ENCODE data around the gene CBY1.

DNA sequence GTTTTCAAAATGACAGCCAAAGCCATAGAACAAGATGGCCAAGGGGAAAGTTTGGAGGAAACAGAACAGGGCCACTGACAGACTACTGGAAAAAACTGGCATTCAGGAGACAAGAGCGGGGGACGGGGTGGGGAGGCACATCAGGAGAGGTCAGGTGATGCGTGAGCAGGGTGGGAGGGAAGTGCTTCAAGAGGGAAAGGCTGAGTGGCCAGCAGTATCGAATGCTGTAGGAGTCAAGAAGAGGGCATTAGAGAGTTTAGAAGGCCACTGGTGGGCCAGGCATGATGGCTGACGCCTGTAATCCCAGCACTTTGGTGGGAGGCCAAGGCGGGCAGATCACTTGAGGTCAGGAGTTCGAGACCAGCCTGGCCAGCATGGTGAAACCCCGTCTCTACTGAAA, 57.5 kb downstream of the CBY1 start:
- TF ChIP-seq, protein P1, sequence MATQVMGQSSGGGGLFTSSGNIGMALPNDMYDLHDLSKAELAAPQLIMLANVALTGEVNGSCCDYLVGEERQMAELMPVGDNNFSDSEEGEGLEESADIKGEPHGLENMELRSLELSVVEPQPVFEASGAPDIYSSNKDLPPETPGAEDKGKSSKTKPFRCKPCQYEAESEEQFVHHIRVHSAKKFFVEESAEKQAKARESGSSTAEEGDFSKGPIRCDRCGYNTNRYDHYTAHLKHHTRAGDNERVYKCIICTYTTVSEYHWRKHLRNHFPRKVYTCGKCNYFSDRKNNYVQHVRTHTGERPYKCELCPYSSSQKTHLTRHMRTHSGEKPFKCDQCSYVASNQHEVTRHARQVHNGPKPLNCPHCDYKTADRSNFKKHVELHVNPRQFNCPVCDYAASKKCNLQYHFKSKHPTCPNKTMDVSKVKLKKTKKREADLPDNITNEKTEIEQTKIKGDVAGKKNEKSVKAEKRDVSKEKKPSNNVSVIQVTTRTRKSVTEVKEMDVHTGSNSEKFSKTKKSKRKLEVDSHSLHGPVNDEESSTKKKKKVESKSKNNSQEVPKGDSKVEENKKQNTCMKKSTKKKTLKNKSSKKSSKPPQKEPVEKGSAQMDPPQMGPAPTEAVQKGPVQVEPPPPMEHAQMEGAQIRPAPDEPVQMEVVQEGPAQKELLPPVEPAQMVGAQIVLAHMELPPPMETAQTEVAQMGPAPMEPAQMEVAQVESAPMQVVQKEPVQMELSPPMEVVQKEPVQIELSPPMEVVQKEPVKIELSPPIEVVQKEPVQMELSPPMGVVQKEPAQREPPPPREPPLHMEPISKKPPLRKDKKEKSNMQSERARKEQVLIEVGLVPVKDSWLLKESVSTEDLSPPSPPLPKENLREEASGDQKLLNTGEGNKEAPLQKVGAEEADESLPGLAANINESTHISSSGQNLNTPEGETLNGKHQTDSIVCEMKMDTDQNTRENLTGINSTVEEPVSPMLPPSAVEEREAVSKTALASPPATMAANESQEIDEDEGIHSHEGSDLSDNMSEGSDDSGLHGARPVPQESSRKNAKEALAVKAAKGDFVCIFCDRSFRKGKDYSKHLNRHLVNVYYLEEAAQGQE (IDR thresholded peaks at IDR 0.05) = no peak
- TF ChIP-seq, protein P2, sequence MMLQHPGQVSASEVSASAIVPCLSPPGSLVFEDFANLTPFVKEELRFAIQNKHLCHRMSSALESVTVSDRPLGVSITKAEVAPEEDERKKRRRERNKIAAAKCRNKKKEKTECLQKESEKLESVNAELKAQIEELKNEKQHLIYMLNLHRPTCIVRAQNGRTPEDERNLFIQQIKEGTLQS (IDR thresholded peaks at IDR 0.05) = no peak
- TF ChIP-seq RAD21 (IDR thresholded peaks at IDR 0.05) (no peak), SP1 (IDR thresholded peaks at IDR 0.05) (no peak), EGR1 (IDR thresholded peaks at IDR 0.05; ENCODE audit: low read depth in 2 of 2) (no peak), TAF1 (conservative IDR thresholded peaks at IDR 0.05) (no peak), YY1 (IDR thresholded peaks at IDR 0.05) (no peak), GABPA (IDR thresholded peaks at IDR 0.05 in 1 of 2, conservative IDR thresholded peaks at IDR 0.05 in 1 of 2) (no peak), RXRA (IDR thresholded peaks at IDR 0.05) (no peak), HNF4G (IDR thresholded peaks at IDR 0.05) (no peak), HNF4A (conservative IDR thresholded peaks at IDR 0.05) (no peak)
- TF ChIP-seq, protein P3, sequence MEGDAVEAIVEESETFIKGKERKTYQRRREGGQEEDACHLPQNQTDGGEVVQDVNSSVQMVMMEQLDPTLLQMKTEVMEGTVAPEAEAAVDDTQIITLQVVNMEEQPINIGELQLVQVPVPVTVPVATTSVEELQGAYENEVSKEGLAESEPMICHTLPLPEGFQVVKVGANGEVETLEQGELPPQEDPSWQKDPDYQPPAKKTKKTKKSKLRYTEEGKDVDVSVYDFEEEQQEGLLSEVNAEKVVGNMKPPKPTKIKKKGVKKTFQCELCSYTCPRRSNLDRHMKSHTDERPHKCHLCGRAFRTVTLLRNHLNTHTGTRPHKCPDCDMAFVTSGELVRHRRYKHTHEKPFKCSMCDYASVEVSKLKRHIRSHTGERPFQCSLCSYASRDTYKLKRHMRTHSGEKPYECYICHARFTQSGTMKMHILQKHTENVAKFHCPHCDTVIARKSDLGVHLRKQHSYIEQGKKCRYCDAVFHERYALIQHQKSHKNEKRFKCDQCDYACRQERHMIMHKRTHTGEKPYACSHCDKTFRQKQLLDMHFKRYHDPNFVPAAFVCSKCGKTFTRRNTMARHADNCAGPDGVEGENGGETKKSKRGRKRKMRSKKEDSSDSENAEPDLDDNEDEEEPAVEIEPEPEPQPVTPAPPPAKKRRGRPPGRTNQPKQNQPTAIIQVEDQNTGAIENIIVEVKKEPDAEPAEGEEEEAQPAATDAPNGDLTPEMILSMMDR (IDR thresholded peaks at IDR 0.05; ENCODE audit: low read depth, low read length, missing input control) = no peak
- TF ChIP-seq, protein P4, sequence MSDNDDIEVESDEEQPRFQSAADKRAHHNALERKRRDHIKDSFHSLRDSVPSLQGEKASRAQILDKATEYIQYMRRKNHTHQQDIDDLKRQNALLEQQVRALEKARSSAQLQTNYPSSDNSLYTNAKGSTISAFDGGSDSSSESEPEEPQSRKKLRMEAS (IDR thresholded peaks at IDR 0.05) = no peak
- TF ChIP-seq, protein P5, sequence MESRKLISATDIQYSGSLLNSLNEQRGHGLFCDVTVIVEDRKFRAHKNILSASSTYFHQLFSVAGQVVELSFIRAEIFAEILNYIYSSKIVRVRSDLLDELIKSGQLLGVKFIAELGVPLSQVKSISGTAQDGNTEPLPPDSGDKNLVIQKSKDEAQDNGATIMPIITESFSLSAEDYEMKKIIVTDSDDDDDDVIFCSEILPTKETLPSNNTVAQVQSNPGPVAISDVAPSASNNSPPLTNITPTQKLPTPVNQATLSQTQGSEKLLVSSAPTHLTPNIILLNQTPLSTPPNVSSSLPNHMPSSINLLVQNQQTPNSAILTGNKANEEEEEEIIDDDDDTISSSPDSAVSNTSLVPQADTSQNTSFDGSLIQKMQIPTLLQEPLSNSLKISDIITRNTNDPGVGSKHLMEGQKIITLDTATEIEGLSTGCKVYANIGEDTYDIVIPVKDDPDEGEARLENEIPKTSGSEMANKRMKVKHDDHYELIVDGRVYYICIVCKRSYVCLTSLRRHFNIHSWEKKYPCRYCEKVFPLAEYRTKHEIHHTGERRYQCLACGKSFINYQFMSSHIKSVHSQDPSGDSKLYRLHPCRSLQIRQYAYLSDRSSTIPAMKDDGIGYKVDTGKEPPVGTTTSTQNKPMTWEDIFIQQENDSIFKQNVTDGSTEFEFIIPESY (IDR thresholded peaks at IDR 0.05) = no peak
